Skeletal muscle tissue (tissue), 4 donors: ENCODE data around the gene SCARB2. TPM values are rescaled to one million over a fixed set of nuclear protein-coding genes. Genes with fewer than 3 reads are reported as not detected.

Source experiments
- H3K27ac ChIP-seq: one replicate; pipeline ENCODE4 v1.7.0; 2013; ENCODE audit warnings: mild to moderate bottlenecking, low read depth, low read length, inconsistent platforms
- H3K27me3 ChIP-seq, 3 donors: one replicate each; pipeline ENCODE4 v1.7.0; 2013; ENCODE audit warnings: low read length in 3 of 3; ENCODE audit not compliant: control insufficient read depth in 3 of 3, insufficient read depth in 3 of 3
- H3K36me3 ChIP-seq, 3 donors: one replicate each; pipeline ENCODE4 v1.7.0; 2013; ENCODE audit warnings: low read length in 3 of 3; ENCODE audit not compliant: control insufficient read depth in 3 of 3, insufficient read depth in 3 of 3
- H3K4me1 ChIP-seq, 3 donors: one replicate each; pipeline ENCODE4 v1.7.0; 2013; ENCODE audit warnings: low read length in 3 of 3, mild to moderate bottlenecking in 3 of 3; ENCODE audit not compliant: control insufficient read depth in 3 of 3, insufficient read depth in 3 of 3
- H3K4me3 ChIP-seq, 3 donors: one replicate each; pipeline ENCODE4 v1.7.0; 2013; ENCODE audit warnings: low read length in 3 of 3
- H3K9ac ChIP-seq, 3 donors: one replicate each; pipeline ENCODE4 v1.7.0; 2013; ENCODE audit warnings: low read length in 3 of 3, mild to moderate bottlenecking in 3 of 3, moderate library complexity in 2 of 3, low read depth in 1 of 3
- H3K9me3 ChIP-seq, 3 donors: one replicate each; pipeline ENCODE4 v1.7.0; 2013; ENCODE audit warnings: low read length in 3 of 3; ENCODE audit not compliant: control insufficient read depth in 3 of 3
- total RNA-seq: library from RNA; depleted of rRNA; stranded (reverse); fragments of >200 nt; gene quantifications from one replicate; pipeline ENCODE4 v1.2.3, GENCODE V29; 2014
- donor health status: Osteomylitis.

SCARB2 gene
- total RNA-seq, 1 donor from 2014 or later = 125 TPM

- Histone ChIP-seq H3K27ac (peak overlapping the region; percentile 97), H3K27me3 (no peaks in the 10 kb centered on the region), H3K4me1 (peaks cover 77 to 79% (median 79%) of the 10 kb centered on the region in 3 donors), H3K9ac (no peak overlapping the region), H3K36me3 (no peaks in the 10 kb centered on the region), H3K9me3 (no peaks in the 10 kb centered on the region), H3K4me3 (no peak overlapping the region)
Observed at GRCh38 chr4:76204936-76205335, 8.7 kb downstream of the SCARB2 start.

- Histone ChIP-seq H3K27me3 (no peaks in the 10 kb centered on the region), H3K9ac (peak overlapping the region; percentile 10 to 73 (median 28)), H3K27ac (peak overlapping the region; percentile 97), H3K4me1 (peaks cover 77 to 82% (median 78%) of the 10 kb centered on the region in 3 donors), H3K9me3 (no peaks in the 10 kb centered on the region), H3K36me3 (no peaks in the 10 kb centered on the region), H3K4me3 (peak overlapping the region in 2 of 3 donors; percentile 20 to 42)
Observed at GRCh38 chr4:76203541-76203940, 10.1 kb downstream of the SCARB2 start.

- Histone ChIP-seq H3K27ac (peak overlapping the region; percentile 87), H3K9ac (peak overlapping the region in 2 of 3 donors; percentile 3 to 46), H3K4me3 (no peak overlapping the region), H3K27me3 (no peaks in the 10 kb centered on the region), H3K4me1 (peaks cover 79 to 87% (median 82%) of the 10 kb centered on the region in 3 donors), H3K9me3 (no peaks in the 10 kb centered on the region), H3K36me3 (peaks cover 0 to 7% (median 0%) of the 10 kb centered on the region in 3 donors)
Observed at GRCh38 chr4:76201276-76201675, 12.3 kb downstream of the SCARB2 start.

DNA sequence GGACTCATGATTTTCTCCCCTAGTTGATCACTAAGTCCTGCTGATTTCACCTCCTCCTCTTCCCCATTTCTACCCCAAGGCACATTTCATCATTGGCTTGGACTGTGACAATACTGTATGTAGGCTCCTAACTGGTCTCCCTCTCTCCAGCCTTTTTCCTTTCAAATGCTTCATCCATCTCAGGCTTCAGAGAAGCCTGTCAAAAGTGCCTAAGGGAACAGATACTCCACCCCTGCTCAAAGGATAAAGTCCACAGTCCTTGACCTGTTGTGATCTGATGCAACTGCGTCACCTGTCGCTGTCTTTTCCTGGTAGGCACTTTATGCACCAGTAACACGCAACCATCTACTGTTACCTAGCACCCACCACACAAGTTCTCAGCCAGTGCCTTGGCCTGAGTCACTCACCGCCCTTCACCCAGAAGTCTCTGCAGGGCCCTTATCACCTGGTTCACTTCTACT is 12.8 kb downstream of the SCARB2 start:
- H3K36me3 ChIP-seq = peaks cover 0 to 7% (median 0%) of the 10 kb centered on the region in 3 donors
- no peak overlapping the region for H3K4me3 ChIP-seq
- no peaks in the 10 kb centered on the region for H3K9me3 ChIP-seq
- H3K27me3 ChIP-seq = no peaks in the 10 kb centered on the region
- H3K4me1 ChIP-seq = peaks cover 75 to 86% (median 79%) of the 10 kb centered on the region in 3 donors
- peak overlapping the region; percentile 46 to 71 (median 66) for H3K9ac ChIP-seq
- H3K27ac ChIP-seq = peak overlapping the region; percentile 87

DNA sequence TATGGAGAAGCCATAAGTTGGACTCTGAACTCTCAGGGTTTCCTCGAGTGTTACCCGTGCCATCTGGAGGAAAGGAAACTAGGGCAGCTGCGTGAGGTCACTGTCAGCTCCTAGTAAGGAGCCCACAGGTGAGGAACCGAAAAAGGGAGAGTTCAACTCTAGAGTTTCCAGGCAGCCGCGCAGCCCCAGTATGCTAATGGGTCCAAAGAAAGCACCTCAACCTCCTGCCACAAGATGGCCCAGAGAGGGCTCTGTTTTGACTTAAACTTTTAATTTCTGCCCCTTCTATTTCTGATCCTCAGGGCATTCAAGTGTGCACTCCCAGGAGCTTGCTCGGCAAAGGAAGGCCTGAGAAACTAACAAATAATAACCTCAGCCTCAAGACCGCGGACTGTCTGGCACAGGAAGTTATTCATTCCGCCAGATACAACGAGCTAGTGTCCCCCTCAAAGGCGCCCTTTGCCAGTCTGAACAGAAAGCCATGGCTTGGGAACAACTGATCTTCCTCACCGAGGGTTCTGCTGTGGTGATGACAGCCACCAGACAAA is 13.9 kb downstream of the SCARB2 start:
- Histone ChIP-seq H3K4me3 (peak overlapping the region; percentile 12 to 51 (median 50)), H3K36me3 (peaks cover 0 to 13% (median 6%) of the 10 kb centered on the region in 3 donors), H3K4me1 (peaks cover 71 to 89% (median 73%) of the 10 kb centered on the region in 3 donors), H3K9me3 (no peaks in the 10 kb centered on the region), H3K27ac (peak overlapping the region; percentile 87), H3K27me3 (no peaks in the 10 kb centered on the region), H3K9ac (peak overlapping the region; percentile 66 to 72 (median 71))

DNA sequence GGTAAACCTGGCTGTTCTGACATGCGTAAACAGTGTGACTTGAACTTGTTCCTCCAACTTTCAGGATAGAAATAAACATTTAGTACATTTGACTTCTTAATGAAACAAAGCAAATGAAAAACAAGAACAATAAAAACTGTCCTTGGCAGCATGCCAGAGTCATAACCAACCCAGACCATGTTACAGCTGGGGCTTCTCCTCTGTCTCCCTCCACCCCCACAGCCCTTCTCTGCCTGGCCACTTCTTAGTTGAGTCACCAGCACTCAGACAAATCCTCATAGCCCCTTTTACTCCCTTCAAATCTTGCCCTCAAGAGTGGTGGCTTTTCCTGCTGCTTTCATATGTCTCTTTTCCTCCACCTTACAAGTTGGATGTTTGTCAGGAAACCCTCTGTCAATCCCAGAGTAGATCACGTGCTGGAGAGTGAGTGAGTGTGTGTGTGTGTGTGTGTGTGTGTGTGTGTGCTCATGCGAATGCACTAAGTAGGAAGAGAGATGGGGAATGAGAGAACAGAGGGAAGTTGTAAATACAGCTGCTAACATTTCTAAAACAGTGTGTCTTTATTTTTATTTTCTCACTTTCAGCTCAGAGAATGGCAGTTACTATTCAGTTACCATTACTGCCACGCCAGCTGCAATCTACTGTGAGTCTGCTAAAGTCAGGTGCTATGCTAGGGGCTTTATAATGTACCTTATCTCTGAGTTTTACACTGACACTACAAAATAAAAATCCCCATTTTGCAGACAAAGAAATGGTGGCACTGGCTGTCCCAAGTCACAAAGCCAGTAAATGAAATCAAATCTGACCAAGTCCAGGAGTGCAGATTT is 15.0 kb downstream of the SCARB2 start:
- peak overlapping the region; percentile 46 to 57 (median 54) for H3K9ac ChIP-seq
- peak overlapping the region in 2 of 3 donors; percentile 23 to 37 for H3K4me3 ChIP-seq
- H3K4me1 ChIP-seq = peaks cover 65 to 90% (median 67%) of the 10 kb centered on the region in 3 donors

DNA sequence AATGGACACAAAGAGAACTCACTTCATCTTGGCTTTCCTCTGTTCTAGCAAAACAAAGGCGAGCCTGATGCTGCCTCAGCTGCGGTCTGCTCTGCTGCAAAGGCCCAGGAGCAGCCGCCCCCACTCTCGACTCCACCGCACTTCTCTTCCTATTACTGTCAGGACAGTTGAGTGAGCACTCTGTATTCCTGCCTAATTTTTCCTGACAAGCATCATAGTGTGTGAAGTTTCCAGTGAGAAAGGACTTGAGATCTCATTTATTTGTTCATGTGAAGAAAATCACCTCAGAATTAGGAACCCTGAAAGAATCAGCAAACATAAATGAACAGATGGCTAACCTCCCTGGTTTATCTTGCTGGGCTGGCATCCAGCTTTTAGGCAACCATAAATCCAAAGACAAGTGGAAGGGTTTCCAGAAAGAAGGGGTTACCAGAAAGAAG is 15.6 kb downstream of the SCARB2 start:
- H3K4me1 ChIP-seq = peaks cover 62 to 89% (median 67%) of the 10 kb centered on the region in 3 donors
- peak overlapping the region; percentile 87 for H3K27ac ChIP-seq
- H3K27me3 ChIP-seq = no peaks in the 10 kb centered on the region
- H3K9me3 ChIP-seq = no peaks in the 10 kb centered on the region
- peak overlapping the region in 2 of 3 donors; percentile 1 to 37 for H3K4me3 ChIP-seq
- H3K36me3 ChIP-seq = peaks cover 8 to 23% (median 16%) of the 10 kb centered on the region in 3 donors
- H3K9ac ChIP-seq = peak overlapping the region; percentile 46 to 57 (median 54)

More for the DNA sequence above, 15.0 kb downstream of the SCARB2 start:
- Histone ChIP-seq H3K9me3 (no peaks in the 10 kb centered on the region), H3K27ac (peak overlapping the region; percentile 87), H3K36me3 (peaks cover 4 to 16% (median 11%) of the 10 kb centered on the region in 3 donors), H3K27me3 (no peaks in the 10 kb centered on the region)

GRCh38 chr4:76197031-76197743 is 16.4 kb downstream of the SCARB2 start:
- Histone ChIP-seq H3K27ac (peak overlapping the region; percentile 87), H3K4me1 (peaks cover 62 to 86% (median 65%) of the 10 kb centered on the region in 3 donors), H3K9me3 (no peaks in the 10 kb centered on the region), H3K36me3 (peaks cover 13 to 25% (median 24%) of the 10 kb centered on the region in 3 donors), H3K9ac (peak overlapping the region in 1 of 3 donors; percentile 46), H3K27me3 (no peaks in the 10 kb centered on the region), H3K4me3 (no peak overlapping the region)

DNA sequence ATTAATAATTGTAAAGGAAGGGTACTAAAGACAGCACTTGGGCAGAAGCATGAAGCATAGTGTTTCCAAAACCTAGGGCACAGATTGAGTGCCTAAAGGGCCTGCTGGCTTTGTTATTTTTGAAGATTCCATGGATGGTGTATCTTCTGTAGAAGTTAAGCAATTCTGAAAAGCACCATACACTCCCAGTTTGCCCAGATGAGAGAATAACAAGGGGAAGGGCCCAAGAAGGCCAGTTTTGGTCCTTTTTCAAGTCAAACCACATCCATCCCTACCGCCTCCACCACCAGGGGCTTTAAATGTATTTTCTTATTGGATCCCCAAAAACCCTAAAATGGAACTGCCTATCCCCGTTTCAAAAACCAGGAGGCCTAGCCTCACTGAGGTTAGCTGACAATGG is 17.2 kb downstream of the SCARB2 start:
- H3K27ac ChIP-seq = peak overlapping the region; percentile 87
- peaks cover 58 to 83% (median 63%) of the 10 kb centered on the region in 3 donors for H3K4me1 ChIP-seq
- H3K4me3 ChIP-seq = no peak overlapping the region
- H3K9me3 ChIP-seq = no peaks in the 10 kb centered on the region
- H3K9ac ChIP-seq = peak overlapping the region in 1 of 3 donors; percentile 22
- H3K36me3 ChIP-seq = peaks cover 17 to 29% (median 25%) of the 10 kb centered on the region in 3 donors
- H3K27me3 ChIP-seq = no peaks in the 10 kb centered on the region
